GM04503 (cell line): Measurements from ENCODE around the gene YES1.
"Not testable (repeated sequence)": the region's sequence is repeated elsewhere in the genome, so short reads cannot be mapped to it uniquely, and the experiment has no call there.

ENCODE experiments used
- DNase-seq: peaks from one replicate; pipeline ENCODE4 v3.0.0-alpha.2; 2012; ENCODE audit warnings: low read depth

The YES1 gene

DNA sequence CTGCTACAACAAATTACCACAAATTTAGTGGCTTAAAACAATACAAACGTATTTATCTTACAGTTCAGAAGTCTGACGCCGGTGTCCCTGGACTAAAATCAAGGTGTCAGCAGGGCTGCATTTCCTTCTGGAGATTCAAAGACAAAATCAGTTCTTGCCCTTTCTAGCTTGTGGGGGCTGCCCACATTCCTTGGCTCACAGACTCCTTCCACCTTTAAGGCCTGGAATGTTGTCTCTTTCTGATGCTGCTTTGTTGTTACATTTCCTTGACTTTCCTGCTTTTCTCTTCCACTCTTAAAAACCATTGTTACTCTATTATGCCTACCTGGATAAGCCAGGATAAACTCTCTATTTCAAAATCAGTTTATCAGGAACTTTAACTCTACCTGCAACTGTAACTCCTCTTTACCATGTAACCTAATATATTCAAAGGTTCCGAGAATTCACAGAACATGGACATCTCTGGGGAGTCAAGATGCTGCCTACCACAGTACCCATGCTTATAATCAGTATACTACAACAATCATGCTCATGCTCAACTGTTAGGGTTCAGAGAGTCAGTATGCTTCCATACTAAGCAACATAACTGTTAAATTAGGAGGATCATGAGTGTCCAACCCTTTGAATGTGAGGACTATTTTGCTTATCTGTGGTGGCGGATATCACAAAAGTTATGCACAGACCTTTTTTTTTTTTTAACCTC, 27.4 kb downstream of the YES1 start:
- DNase-seq: no peak

DNA sequence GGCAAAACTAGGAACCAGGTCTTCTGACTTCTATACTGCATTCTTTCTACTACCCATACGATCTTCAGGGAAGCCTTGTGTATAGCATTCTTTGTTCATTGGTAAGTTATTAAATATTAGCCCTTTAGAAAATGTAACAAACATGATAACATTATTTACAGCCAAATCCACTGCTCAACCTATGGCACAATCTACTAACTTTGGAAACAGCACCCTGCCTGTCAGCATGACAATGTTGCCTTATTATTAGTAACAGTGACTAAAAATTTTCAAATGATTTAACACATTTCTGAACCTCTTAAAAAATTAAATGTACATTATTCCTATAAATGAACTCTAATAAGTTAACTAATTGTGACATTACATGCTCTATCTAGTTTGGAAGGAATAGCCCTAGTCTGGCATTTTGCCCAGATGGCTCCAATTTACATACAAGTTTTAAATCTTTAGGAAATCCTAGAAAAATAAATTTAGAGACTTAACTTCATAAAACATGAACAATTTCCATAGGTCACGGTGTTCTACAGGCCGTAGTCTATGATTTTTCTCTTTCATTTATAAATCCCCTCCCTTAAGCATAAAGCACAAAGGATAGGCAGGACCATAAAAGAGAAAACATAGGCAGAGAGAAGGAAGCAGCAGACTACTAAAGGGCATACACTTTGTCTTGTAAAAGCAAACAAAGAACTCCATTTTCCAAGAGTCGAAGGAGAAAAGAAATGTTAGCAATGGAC, 33.7 kb downstream of the YES1 start:
- no peak for DNase-seq

DNA sequence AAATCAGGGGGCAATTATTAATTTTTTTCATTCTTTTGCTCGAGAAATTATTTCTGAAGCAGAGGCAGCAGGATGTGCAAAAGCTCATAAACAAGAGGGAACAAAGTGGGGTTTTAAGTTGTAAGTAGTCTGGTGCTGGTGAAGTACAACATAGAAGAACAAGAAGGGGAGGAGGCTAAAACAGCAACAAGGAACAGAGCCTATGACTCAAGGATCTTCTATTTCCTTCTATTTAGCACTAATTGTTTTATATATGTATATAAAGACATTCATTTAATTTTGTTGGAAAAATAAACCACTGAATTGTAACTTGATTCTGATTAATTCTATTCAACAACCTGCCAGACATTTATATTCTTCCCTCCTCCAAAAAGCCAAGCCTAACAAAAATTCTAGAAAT, 35.0 kb downstream of the YES1 start:
- no peak for DNase-seq

DNA sequence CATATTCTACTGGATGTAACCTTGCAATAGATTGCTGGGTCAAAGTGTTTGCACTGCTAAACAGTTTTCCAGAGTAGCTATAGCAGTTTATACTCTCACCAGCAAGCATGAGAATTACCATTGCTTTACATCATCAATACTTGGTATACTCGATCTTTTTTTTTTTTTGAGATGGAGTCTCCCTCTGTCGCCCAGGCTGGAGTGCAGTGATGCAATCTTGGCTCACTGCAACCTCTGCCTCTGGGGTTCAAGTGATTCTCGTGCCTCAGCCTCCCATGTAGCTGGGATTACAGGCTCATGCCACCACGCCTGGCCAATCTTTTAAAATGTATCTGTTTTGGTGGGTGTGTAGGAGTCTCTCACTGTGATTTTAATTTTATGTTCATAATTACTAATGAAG, 36.0 kb downstream of the YES1 start:
- DNase-seq: not testable (repeated sequence)

DNA sequence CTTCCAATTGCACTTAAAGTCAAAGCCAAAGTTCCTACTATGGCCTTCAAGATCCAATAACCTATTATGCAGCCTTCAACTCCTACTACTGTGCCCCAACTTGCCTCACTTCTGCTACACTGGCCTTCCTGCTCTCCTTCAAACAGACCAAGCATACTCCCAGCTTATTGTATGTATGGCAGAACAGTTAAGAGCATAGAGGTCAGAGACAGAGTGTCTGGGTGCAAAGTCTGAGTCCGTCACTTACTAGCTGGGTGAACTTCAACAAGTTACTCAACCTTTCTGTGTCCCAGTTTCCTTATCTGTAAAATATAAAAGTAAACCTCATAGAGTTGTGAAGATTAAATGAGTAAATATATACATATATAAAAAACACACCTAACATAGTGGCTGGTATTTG, 37.2 kb downstream of the YES1 start:
- no peak for DNase-seq

DNA sequence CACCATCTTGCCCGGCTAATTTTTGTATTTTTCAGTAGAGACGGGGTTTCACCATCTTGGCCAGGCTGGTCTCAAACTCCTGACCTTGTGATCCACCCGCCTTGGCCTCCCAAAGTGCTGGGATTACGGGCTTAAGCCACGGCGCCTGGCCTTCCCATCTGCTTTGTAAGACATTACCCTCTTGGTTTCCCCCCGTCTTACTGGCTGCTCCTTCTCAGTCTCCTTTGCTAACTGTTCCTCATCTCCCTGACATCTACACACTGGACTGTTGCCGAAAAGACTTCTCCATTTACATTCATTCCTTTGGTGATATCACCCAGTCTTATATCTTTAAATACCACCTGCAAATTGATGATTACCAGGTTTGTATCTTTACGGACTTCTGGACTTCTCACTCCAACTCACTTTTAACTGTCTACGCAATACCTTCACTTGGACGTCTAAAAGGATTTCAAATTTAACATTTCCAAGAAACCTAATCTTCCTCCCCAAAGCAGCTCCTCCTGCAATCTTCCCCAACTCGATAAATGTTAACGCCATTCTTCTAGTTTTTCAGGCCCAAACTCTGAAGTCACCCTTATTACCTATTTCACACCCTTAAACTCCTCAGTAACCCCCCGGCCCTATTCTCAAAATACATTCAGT, 37.9 kb downstream of the YES1 start:
- no peak for DNase-seq

DNA sequence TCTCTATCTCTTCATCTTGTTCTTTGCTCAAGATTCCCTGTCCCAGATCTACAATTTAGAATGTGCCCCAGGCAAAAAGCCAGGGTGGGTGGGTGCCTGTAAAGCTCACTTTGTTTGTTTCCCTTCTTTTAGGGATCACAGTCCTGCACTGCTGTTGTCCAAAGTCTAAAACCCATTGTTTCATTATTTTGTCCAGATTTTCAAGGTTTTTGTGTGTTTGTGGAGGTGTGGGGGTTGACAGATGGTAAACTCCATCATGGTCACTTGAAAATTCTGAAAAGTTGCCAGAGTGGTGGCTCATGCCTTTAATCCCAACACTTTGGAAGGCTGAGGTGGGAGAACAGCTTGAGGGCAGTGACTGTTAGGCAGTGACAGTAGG, 41.5 kb downstream of the YES1 start:
- DNase-seq: no peak

DNA sequence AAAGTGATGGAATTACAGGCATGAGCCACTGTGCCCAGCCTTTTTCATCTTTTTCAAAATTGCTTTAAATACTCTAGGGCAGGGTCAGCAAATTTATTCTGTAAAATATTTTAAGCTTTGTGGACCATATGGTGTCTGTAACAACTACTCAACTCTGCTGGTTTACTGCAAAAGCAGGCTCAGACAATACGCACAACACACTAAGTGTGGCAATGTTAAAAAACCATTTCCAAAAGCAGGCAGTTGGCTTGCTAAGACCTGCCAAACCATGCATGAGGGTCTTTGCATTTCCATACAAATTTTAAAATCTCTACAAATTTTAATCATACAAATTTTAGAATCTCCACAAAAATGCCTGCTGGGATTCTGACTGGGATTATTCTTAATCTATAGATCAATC, 44.1 kb downstream of the YES1 start:
- DNase-seq: no peak

DNA sequence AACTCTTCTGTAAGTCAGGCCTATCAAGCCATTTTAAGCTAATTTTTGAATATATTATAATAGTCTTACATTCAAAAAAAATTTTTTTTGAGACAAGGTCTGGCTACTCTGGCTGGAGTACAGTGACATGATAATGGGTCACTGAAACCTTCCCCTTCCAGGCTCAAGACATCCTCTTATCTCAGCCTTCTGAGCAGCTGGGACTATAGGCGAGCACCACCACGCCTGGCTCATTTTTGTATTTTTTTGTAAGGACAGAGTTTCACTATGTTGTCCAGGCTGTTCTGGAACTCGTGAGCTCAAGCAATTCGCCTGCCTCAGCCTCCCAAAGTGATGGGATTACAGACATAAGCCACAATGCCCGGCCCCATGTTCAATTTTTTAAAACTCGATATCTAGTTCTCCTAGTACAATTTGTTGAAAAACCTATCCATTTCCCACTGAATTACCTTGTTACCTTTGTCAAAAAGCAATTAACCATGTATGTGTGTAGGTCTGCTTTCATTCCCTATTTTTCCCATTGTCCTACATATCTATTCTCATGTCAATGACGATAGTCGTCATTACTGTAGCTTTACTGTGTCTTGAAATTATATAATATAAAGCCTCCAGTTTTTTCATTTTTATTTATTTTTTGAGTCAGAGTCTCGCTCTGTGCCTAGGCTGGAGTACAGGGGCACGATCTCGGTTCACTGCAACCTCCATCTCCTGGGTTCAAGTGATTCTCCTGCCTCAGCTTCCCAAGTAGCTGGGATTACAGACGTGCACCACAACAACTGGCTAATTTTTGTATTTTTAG, 44.8 kb downstream of the YES1 start:
- DNase-seq: no peak

DNA sequence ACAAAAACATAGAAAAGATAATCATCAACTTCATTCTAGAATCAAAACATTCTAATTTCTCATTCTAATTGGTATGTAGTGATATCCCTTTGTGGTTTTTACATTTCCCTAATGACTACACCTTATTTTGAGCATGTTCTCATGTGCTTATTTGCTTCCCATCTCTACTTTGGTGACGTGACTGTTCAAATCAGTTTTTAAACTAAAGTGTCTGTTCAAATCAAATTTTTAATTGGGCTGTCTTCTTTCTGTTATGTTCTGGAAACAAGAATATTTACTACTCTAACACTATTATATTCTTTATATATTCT, 45.5 kb downstream of the YES1 start:
- DNase-seq: no peak

DNA sequence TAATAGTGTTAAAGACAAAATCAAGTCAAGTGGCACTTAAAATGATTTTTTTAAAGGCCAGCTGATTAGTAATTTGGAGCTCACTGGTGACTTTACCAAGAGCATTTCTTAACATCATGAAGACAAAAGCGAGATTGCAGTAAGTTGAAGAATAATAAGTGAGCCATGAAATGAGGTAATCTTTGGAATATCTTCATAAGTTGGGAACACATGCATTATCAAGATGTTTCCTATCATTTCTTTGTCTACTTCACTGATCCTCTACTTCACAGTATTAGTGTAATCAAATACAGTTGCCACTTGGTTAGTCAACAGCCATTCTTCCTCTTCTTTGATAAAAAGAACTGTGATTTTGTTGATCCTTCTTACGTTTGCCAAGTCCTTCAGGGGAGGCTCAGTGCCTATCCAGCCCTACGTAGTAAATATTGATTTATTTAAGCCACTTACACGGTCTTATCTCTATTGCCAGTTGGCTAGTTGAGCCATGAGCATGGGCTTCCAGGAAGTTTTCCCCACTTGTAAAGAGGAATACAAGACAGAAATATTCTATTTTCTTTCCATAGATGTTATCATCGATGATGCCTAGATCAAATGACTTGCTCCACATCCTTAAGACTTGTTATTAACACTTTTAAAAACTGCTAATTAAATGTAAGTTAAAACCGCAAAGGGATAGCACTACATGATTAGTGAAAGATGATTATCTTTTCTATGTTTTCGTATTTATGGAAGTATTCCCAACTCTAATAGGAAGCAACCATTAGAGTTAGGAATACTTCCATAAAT, 46.1 kb downstream of the YES1 start:
- no peak for DNase-seq

DNA sequence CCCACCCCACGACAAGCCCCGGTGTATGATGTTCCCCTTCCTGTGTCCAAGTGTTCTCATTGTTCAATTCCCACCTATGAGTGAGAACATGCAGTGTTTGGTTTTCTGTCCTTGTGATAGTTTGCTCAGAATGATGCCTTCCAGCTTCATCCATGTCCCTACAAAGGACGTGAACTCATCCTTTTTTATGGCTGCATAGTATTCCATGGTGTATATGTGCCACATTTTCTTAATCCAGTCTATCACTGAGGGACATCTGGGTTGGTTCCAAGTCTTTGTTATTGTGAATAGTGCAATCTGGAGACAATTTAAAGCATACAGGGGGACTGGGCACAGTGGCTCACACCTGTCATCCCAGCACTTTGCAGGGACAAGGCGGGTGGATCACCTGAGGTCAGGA, 52.2 kb downstream of the YES1 start:
- DNase-seq: not testable (repeated sequence)

DNA sequence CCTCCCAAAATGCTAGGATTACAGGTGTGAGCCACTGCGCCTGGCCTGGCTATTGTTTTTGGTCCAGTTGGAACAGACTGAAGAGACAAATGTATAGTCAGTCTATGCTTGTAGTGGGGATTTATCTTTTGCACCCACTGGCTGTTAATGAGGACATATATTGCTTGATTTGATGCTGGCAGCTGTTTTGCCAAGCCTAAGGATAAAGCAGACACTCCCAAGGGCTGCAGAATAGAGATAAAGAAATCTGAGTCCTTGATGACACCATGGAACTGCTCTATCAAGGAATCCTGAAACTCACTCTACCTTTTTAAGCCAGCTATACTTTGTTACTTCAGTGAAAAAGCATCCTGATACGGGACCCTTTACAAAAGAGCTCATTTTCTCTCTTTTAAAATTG, 56.5 kb downstream of the YES1 start:
- DNase-seq: no peak

DNA sequence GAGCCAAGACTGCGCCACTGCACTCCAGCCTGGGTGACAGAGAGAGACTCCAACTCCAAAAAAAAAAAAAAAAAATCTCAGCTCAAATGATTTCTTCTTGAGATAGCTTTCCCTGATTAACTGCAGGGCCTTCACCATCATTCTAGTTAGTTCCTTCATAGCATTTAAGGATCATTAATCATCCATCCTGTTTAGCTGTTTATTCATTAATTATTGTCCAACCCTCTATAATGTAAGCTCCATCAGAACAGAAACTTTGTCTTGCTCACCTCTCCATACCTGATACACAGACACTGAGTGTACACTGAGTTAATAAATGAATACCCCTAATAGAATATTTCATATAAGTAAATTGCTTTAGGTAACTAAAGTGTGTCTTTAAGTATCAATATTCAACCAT, 57.4 kb downstream of the YES1 start:
- DNase-seq: no peak

DNA sequence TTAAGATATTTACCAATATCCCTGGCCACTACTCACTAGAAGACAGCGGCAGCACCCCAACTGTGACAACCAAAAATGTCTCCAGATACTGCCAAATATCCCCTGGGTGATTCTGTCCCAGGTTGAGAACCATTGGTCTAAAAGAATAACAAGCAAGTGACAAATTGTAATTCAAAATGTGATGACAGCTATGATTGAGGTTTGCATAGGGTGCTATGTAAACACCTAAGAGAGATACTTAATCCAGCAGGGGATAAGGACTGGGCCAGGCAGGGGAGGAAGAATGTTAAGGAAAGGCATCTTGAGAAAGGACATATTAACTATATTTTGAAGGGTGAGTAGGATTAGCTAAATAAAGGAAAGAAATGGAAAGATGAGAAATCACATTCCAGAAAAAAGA, 61.6 kb downstream of the YES1 start:
- no peak for DNase-seq

DNA sequence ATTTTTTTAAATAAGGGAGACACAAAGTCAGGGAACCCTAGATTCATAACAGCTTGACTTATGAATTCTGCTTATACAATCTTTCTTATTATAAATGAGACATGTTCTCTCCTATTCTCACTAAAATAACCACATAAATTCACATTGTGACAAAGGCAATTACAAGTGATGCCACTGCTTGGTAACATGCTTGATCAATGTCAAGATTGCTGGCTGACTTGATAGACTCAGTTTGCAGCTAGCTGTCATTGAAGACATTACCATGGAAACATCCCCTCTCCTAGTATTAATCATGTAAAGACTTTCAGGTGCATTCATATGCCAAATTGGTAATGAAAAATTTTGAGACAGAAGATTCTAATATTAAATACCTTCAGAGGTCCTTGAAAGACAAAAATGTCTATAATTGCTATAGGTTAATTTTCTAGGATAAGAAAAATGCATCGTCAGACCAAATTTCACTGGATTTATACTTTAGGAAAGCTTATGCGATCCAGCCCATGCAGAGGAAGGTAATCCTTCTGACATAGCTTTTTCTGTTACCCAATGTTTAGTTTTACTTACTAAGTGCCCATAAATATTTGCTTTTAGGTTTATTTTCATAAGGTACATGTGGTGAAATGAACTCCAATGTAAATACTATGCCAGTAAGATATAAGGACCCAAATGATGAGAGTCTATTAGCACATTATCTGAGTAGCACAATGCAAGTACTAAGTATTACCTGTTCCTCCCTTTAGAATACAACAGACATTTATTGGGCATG, 67.0 kb downstream of the YES1 start:
- no peak for DNase-seq

DNA sequence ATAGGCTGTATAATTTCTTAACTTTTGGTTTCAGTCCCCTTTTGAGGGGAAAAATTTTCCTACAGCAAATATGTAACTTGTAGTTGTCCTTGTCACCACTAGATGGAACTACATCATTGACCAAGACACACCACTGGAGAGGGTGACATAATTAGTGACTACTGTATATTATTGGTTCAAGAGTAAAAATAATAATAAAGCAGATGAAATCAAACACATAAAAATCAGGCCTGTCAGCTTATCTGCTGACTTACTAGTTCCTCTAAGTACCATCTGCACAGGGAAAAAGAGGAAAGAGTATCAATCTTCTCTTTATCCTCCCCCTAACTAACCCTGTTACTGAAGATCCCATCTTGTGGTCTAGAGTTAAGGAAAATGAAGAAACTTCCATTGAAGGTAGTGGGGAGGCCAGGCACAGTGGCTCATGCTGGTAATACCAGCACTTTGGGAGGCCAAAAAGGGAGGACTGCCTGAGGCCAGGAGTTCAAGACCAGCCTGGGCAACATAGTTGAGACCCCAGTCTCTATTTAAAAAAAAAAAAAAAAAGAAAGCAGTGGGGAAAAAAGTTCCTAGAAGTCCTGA, 70.0 kb downstream of the YES1 start:
- no peak for DNase-seq

DNA sequence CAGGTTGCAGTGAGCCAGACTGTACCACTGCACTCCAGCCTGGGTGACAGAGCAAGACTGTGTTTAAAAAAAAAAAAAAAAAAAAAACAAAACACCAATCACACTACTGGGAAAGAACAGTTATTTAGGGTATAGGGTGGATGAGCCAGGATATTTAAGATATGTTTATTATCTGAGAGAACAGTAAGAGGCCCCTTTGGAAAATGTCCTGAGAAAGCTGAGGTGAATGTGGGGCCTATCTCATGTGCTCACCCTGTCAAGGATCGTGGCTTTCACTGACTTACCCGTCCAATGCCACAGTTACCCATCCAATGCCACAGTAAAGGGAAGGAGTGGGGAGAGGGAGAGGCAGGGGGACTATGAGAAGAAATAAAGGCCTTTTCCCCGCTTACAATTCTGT, 79.7 kb downstream of the YES1 start:
- no peak for DNase-seq

DNA sequence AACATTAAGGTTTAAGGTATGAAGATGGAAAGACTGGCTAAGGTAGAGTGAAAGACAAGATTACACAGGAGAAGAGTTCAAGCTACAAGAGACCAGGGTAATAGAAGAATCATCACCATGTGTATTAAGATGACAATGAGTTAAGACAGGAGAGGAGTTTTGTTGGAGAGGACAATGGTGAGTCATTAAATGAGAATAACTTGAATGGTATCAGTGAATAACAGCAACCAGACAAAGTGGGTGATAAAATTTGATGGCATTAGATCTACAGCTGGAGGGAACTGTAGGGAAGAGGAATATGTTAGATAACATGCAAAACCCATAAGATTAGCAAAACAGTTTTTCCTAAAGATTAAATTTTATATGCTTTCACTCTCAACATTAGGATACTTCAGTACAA, 80.9 kb downstream of the YES1 start:
- DNase-seq: no peak

DNA sequence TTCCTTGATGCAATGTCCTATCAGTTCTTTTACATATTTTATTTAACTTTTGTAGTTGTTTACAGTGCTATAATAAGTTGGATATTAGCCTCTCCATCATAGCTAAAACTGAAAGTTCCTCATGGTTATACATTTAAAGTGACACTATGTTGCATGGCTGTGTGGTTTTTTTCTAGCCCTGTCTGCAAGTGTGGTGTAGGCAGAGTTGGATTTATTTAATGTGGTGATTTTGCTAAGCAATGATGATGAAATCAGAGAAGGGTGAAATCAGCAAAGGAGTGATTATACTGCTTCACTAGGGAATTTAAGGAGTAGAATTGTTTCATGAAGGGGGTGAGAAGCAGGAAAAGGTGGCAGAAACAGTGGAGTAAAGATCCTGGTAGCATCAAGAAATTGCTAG, 81.3 kb downstream of the YES1 start:
- no peak for DNase-seq

DNA sequence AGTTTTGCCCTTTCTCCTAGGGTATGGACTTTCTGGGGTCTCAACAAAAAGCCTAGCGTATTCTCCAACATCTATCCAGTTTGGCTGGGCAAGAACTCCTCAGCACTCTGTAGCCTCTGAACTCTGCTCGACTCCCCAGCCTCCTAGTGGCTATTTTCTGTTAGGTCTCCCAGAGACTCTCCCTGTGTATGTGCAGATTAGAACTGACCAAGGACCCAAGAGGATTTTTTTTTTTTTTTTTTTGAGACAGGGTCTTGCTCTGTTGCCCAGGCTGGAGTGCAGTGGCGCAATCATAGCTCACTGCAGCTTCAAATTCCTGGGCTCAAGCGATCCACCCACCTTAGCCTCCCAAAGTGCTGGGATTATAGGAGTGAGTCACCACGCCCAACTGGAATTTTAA, 81.9 kb downstream of the YES1 start:
- not testable (repeated sequence) for DNase-seq
